ENCODE data around the gene USP34. TPM values are rescaled to one million over a fixed set of nuclear protein-coding genes. Genes with fewer than 3 reads are reported as not detected.

Gene USP34
- total RNA-seq, 1 experiment from 2014 or later, result 76.3 TPM

GRCh38 chr2:61452392-61452791 lies 18.5 kb downstream of the USP34 start (continued):
- TF ChIP-seq POLR2AphosphoS5 (IDR thresholded peaks at IDR 0.05; ENCODE audit: low read depth, low read length), result no peak

GRCh38 chr2:61451178-61451577 lies 19.7 kb downstream of the USP34 start:
- no peak overlapping the region for H3K4me2 ChIP-seq (ENCODE audit: low read length)
- ATAC-seq (no peak), DNase-seq (ENCODE audit: low read depth, low spot score) (no peak)
- 0 out of 2 replicates have a peak, but pooled peaks cover 4% of the 10 kb centered on the region for H4K20me1 ChIP-seq (ENCODE audit: insufficient read depth)
- intact Hi-C loops (cut with micrococcal nuclease), result no loop called here
- H3K4me1 ChIP-seq (ENCODE audit: control insufficient read depth in 1 of 2, insufficient read depth in 2 of 2, low read length in 2 of 2), result peaks cover 0 to 14% of the 10 kb centered on the region in 2 experiments; a peak in 2 of 4 replicates
- ChIA-PET RAD21 (ENCODE audit: low non-redundant PET in 1 of 2, low total read pairs in 2 of 2, uncharacterized antibody in 2 of 2, unreplicated experiment in 2 of 2) (interaction anchor here in 1 of 2 experiments (0.7 kb wide), 1 partner anchor 40 kb away, joined by 4 read pairs; no protein-coding TSS in a partner anchor), POLR2A (no interaction called here), CTCF (no interaction called here)
- no peaks in the 10 kb centered on the region for H3K9me3 ChIP-seq (ENCODE audit: control insufficient read depth in 1 of 2, insufficient read depth in 1 of 2, low read depth in 1 of 2, low read length in 2 of 2)
- no peak overlapping the region for H3K27ac ChIP-seq (ENCODE audit: low read depth, low read length)
- no peak overlapping the region for H3K9ac ChIP-seq (ENCODE audit: low read length)
- H3K4me3 ChIP-seq (replicated peaks in 1 of 2; ENCODE audit: low read depth in 1 of 2, low read length in 2 of 2), result no peak overlapping the region
- H3K36me3 ChIP-seq (ENCODE audit: control insufficient read depth in 1 of 2, insufficient read depth in 2 of 2, low read length in 2 of 2), result peaks cover 0 to 7% of the 10 kb centered on the region in 2 experiments; a peak in 1 of 4 replicates
- BruUV-seq (replicated peaks), result no TSS peak
- H3K9me2 ChIP-seq (ENCODE audit: insufficient read depth), result no peaks in the 10 kb centered on the region
- H3K27me3 ChIP-seq (ENCODE audit: insufficient read depth, low read length), result no peaks in the 10 kb centered on the region
- H2AFZ ChIP-seq (ENCODE audit: low read depth, low read length, poor library complexity, severe bottlenecking), result no peak overlapping the region
- H3K79me2 ChIP-seq (ENCODE audit: insufficient read depth, low read length), result peaks cover 100% of the 10 kb centered on the region
- TF ChIP-seq YY1 (IDR thresholded peaks at IDR 0.05; ENCODE audit: extremely low read depth, insufficient replicate concordance, low read depth, low read length), result no peak
- TF ChIP-seq ZFX (IDR thresholded peaks at IDR 0.05), result no peak
- no peak for TF ChIP-seq ZBTB33 (IDR thresholded peaks at IDR 0.05; ENCODE audit: extremely low read depth, insufficient replicate concordance, low read length)
- TF ChIP-seq CBX3 (IDR thresholded peaks at IDR 0.05; ENCODE audit: low read depth), result no peak
- no peak for TF ChIP-seq EGR1 (IDR thresholded peaks at IDR 0.05; ENCODE audit: low read depth)
- TF ChIP-seq MAX (IDR thresholded peaks at IDR 0.05), result no peak
- no peak for TF ChIP-seq CTCF (IDR thresholded peaks at IDR 0.05 in 2 of 3, conservative IDR thresholded peaks at IDR 0.05 in 1 of 3; ENCODE audit: borderline replicate concordance in 1 of 3, insufficient read depth in 1 of 3, low read depth in 2 of 3, low read length in 2 of 3)
- TF ChIP-seq ATF3 (IDR thresholded peaks at IDR 0.05), result no peak
- TF ChIP-seq TCF7L2 (IDR thresholded peaks at IDR 0.05; ENCODE audit: borderline replicate concordance, extremely low read depth, insufficient read depth, insufficient read length), result no peak
- TF ChIP-seq SRF (IDR thresholded peaks at IDR 0.05; ENCODE audit: low read depth), result no peak
- TF ChIP-seq SIN3A (IDR thresholded peaks at IDR 0.05; ENCODE audit: low read depth), result no peak
- TF ChIP-seq CEBPB (IDR thresholded peaks at IDR 0.05; ENCODE audit: low read depth), result no peak
- TF ChIP-seq ZNF274 (IDR thresholded peaks at IDR 0.05; ENCODE audit: low read depth, low read length), result no peak
- TF ChIP-seq POLR2AphosphoS5 (IDR thresholded peaks at IDR 0.05; ENCODE audit: low read depth, low read length), result no peak
- TF ChIP-seq REST (IDR thresholded peaks at IDR 0.05; ENCODE audit: low read depth), result no peak
- TF ChIP-seq ELF1 (IDR thresholded peaks at IDR 0.05; ENCODE audit: borderline replicate concordance, low read depth), result no peak
- no peak for TF ChIP-seq EZH2phosphoT487 (IDR thresholded peaks at IDR 0.05; ENCODE audit: borderline replicate concordance)
- no peak for TF ChIP-seq POLR2A (IDR thresholded peaks at IDR 0.05; ENCODE audit: borderline replicate concordance, extremely low read depth, insufficient read depth, insufficient read length)

Data from HCT116 (cell line).